SKM-1 (cell line): ENCODE measurements around the gene FAM181A.

Experiments used
- DNase-seq: peaks from one replicate; lab custom pipeline; 2025; ENCODE audit not compliant: unreplicated experiment; lab: John Stamatoyannopoulos, UW

FAM181A gene

DNA sequence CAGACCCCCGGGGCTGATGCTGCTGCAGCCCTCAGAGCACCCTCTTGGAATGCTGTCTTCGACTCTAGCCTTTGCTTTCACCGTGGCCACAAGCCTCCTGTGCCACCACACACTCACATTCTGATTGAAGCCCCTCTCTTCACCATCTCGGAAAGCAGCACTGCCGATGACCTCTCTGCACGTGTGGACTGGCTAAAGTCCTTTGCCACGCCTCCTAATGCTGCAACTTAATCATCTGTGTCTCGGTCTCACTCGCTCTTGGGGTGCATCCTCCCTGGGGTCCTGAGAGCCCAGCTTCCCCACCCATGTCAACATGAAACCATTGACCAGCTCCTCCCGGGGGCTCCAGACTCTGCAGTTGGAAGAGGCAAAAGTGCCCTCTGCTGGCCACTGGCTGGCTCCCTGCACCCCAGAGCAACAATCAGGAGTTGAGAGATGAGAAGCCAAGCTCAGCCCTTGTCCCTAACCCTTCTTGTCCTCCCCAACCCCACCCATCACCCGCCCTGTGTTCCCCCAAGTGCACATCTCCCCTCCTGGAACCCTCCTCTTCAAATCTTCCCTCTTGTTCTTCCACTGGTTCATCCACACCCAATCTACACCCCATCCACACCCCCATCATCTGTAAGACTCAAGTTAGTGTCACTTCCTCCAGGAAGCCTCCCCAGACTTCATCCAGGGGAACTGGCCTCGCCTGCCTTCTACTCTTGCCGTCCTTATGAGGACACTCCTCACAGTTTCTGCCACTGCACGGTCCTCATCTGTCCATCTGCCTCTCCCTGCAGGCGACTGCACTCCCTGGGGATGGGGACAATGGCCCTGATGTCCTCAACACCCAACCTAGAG is 23.6 kb upstream of the FAM181A start:
- no peak for DNase-seq

DNA sequence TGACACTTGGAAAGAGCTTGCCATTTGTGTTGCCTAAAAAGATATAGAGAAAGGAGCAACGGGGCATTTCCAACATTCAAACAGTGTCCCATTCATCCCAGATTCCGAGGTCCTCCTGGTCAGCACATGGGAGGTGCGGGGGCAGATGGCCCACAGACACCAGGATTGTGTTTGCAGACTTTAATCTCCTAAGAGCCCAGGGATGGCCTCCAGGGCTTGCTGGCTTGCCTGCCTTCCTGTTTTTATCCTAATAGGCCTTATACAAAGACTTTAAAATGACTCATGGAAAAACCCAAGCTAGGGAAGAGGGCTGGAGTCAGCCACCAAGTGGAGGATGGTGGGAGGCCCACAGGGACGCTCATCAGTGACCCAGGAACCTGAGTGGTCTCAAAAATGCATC is 21.5 kb upstream of the FAM181A start:
- DNase-seq, result no peak

DNA sequence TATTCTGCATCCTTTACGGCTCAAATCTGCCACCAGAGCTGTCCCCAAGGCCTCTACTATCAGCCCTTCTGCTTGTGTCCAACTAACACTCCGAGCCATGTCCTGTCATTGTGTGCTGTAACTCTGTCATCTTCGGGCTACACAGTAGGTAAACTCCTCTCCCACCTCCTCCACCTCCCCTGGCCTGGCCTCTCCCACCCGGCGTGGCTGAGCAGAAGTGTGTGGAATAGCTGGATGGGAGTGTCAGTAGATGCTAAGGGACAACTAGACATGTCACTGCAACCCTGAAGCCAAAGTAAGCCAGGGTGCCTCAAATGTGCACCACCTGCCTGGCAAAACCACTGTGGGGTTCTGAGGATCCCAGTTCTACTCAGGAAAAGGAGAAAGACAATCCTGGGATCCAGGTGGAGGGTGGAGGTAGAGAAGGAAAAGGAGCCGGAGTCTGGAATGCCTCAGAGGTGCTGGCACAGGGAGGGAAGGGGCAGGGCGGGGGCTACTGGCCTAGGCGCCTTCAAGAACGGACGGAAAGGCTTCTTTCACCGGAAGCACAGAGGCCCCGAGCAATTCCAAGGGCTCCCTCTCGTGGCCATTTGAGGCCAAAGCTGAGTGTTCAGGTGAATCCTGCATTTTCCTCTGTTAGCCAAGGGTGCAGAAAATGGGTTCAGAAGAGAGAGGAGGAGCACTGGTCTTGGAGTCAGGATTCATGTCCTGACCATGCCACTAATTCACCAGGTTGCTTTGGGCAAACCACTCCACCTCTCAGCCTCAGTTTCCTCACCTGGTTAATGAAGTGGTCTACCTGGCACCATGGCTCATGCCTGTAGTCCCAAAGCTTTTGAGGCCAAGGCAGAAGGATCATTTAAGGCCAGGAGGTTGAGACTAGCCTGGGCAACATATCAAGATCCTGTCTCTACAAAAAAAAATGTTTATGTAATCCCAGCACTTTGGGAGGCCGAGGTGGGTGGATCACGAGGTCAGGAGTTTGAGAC is 20.5 kb upstream of the FAM181A start:
- peak; percentile 1 for DNase-seq

DNA sequence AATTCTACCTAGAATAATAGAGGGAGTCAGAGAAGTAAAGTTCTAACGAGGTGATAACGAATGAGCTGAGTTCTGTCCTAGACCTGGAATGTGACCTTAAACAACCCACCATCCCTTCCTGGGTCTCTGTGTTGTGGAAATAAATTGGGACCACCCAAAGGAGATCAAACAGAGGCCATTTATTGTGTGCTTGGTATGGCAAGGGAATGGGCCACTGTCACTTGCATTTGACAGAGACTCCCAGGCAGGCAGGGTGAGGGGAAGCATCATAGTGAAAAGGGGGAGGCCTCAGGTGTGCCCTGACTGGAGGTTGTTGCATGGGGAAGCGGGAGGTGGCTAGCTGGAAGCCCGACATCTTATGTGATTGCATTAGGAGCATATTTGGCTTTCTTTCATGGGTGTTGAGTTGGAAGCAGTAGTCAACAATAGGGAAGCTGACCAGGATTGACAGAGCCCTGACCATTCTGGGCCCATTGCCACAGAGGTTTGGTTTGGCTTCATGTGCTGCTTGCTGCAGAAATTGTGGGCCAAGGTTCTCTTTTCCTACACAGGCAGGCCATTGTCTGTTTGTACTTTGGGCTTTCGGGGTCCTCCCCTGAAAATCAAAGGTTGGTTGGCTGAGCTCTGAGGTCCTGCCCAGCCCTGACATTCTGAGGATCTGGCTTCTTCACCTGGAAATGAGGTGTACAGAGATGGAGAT is 17.6 kb upstream of the FAM181A start:
- no peak for DNase-seq

DNA sequence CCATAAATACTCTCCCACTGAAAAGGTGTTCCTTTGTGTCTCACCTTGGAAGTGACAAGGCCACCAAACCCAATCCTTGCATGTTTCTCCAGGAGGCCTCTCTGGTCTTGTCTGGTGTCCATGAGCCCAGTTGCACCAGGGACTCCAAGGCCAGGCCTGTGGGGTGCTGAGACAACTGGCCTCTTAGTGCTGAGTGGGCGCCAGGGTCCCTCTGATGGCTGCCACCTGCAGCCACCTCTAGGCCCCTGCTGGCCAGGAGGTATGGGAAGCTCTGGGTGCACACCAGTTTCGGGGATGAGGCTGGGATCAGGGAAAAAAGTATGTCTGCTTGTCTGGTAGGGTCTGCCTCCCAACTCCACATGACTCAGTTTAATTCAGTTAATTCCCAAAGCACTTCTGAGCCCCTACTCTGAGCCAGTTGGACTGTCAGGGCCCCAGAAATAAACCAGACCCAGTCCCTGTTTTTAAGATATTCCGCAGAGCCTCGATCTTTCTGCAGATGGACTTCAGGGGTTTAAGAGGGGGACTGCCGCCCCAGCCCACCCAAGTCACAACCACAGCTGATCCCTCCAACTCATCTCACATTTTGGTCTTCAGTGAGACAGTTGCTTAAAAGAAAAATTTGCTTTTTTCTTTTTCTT is 15.0 kb upstream of the FAM181A start:
- DNase-seq, result no peak

DNA sequence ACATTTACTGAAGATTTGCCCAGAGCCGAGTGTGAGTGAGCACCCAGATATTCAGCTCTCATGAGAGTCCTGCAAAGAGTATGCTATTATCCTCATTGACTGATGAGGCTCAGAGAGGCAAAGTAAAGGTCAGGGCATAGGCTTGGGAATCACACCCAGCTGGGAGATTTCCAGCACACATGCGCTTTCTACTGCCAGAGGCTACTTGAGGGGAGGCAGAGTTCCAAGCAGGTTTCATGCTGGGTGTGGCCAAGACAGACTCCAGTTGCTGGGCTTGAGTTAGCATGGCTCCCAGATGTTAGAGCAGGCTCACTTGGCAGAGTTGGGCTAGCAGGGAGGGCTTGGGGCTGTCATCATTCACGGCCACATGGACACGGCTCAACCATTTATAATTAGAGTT is 14.4 kb upstream of the FAM181A start:
- DNase-seq, result no peak

DNA sequence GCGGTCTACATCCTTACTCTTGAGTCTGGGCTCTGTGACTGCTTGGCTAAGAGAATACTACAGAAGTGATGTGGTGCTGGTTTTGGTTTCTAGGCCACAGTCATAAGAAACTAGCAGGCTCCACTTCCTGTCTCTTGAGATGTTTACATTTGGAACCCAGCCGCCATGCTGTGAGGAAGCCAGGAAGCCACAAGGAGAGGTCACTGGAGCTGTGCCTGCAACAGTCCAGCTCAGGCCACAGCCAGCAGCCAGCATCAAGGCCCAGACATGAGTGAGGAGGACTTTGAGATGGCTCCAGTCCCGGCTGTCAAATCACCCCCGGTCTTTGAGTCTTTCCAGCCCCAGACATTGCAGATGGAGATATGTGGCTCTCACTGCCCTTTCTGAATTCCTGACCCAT is 12.9 kb upstream of the FAM181A start:
- DNase-seq, result no peak

DNA sequence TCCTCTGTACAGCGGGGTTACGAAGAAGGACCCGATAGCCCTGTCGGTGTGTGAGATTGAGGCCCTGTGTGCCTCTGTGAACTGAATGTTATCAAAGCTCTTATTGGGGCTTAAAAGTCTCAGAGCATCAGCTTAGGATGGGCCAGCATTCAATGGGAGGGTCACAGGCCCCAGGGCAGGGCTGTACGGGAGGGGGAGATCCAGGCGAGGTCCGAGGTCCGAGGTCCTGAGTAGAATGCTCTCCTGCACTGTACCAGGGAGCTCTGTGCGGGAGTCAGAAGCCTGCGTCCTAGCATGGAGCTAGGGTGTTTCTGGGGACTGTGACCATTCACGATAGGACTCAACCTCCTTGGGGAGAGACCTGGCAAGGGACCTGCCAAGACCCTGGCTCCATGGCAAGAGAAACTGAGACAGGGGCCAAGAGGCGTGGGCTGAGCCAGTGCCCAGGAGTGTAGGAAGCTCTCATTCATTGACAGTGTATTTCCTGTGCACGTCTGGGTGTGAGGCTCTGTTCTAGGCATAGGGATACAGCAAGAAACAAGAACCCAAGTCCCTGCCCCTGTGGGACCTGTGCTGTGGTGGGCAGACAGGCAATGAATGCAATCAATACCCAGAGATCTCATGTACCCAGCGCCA is 12.0 kb upstream of the FAM181A start:
- no peak for DNase-seq

DNA sequence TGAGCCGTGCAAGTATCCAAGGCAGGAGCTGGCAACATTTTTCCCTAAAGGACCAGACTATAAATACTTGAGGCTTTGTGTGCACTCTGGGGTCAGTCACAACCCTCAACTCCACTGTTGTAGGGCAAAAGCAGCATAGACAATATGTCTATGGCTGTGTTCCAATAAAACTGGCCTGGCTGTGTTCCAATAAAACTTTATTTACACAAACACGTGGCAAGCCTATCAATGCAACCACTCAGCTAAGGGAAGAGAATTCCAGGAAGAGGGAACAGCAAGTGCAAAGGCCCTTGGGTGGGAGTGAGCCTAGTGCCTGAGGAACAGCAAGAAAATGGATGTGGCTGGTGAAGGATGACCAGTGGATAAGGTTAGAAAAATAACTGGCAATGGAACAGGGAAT is 11.3 kb upstream of the FAM181A start:
- no peak for DNase-seq

DNA sequence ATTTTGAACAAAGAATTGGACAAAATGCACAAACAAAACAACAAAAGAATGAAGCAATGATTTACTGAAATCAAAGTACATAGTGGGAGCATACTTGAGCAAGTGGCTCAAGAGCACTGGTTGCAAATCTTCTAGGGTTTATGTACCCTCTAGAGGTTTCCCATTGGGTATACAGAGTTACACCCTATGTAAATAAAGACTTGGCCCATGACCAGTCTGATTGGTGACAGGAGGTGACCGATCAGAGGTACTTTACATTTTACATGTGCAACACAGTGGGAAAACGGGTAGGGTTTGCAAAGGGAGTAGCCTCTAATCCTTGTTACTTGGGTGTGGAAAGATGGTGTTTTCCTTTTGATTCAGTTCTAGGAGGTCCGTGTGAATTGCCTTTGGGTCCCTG is 10.6 kb upstream of the FAM181A start:
- no peak for DNase-seq

DNA sequence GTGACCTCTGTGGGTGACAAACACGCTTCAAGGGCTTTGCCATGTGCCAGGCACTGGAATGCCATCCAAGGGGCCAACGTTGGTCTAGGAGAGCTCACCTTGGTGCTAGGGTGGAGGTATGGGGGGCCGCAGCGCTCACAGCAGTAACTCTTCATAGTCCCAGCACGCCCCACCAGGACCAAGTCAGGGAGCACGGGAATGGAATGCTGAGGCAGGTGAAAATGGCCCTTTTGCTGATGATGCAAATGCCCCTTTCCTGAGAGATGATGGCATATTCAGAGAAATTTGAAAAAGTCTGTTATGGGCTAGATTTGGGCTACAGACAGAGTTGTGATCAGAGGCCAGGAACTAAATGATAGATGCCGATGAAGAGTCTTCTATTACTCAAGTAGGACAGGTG is 10.0 kb upstream of the FAM181A start:
- no peak for DNase-seq

DNA sequence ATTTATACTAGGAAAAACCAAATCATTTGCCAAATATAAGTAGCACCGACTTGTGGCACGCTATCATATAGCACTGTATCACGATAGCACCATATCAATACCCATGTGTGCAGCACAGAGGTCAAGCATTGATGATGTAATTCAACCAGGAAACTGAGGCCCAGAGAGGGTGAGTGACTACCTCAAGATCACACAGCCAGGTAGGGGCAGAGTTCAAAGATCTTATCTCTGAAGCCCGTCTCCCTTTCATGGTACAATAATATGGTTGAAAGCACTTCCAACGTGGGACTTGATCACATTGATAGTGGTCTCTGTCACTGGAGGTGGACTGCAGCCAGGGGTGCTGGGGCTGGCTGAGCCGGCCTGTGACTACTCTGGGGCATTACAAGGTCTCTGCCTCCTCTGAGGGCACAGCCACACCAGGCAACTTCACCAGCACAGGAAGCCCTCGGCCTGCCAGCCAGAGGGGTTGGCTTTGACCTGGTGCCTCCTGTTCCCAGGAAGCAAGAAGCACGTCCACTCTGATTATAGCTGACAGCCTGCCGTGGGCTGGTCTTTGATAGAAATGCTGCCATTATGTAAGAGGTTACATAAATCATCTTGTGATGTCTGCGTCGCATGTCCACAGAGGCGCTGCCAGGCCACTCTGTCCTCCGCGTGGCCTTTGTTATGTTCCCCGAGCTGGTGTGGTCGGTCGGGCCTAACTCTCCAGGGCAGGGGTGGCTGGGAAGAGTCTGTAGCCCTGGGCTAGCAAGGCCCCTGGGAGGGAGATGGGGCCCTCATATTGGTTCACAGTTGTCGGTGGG is 5.9 kb upstream of the FAM181A start:
- DNase-seq, result no peak

DNA sequence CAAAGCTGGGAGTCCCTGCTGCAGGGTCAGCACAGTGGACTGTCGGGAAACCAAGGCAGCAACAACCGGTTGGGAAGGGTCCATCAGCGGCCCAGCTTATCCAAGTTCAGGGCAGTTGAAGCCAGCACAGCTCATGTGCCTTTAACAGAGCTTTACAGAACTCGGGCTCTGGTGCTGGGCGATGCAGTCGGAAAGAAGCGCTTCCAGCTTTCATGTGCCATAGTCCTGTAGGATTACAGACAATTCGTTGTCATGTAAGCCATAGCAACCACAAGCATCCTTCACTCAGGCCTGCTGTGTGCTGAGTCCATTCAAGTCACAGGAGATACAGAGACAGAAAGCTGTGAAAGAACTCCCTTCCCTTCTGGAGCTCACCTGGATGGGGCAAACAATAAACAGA is 3.5 kb upstream of the FAM181A start:
- no peak for DNase-seq

DNA sequence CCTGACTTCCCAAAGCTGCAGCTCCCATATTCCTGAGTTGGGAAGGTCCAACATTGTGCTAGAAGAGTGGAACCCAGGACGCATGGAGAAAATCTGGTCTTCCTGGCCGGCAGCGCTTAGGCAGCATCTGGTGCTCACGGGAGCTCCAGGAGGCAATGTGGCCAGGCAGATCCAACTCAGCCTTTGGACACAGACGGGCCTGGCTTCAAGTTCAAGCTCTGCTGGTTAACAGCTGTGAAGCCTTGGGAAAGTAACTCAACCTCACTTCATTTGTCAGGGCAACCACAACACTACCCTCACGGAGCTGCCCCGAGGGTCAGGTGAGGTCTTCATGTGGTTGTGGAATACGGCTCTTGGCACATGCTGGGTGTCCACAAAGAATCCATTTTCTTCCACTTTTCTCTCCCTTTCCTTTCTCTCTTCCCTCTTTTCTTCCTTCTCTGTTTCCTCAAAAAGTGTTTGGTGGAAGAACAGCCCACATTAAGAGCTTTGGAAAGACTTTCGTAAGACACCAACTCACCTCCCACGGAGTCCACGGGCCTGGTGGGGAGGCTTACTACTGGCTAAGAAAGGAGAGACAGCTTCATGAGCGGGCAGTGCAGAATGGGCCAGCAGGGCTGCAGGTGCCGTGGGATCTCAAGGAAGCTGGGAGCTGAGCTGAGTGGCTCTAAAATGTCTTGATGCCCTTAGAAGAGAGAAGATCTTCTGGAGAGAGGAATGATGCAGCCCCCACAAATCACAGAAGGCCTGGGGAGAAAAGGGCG is 2.4 kb upstream of the FAM181A start:
- no peak for DNase-seq

DNA sequence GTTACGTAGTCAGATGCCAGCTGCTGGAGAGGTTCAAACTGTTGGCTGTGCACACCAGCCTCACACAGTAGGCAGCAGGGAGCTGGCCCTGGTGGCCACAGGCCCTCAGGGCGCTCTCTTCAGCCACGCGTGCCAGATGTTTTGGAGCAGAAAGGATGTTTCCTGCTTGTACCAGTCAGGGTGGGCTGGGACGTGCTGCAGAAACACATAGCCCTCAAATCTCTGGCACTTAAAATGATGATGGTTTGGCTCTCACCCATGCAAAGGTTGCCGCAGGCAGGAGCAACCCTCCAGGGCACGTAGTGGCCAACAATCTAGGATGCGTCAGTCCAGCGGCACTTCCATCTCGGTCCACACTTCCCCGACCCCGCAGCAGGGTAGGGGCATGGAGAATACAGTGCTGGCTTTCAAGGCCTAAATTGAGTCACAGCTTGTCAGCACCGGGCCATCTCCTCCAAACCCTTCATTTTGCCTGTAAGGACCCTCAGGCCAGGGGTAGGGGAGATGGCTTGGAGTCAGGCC is 1.7 kb upstream of the FAM181A start:
- DNase-seq, result no peak

DNA sequence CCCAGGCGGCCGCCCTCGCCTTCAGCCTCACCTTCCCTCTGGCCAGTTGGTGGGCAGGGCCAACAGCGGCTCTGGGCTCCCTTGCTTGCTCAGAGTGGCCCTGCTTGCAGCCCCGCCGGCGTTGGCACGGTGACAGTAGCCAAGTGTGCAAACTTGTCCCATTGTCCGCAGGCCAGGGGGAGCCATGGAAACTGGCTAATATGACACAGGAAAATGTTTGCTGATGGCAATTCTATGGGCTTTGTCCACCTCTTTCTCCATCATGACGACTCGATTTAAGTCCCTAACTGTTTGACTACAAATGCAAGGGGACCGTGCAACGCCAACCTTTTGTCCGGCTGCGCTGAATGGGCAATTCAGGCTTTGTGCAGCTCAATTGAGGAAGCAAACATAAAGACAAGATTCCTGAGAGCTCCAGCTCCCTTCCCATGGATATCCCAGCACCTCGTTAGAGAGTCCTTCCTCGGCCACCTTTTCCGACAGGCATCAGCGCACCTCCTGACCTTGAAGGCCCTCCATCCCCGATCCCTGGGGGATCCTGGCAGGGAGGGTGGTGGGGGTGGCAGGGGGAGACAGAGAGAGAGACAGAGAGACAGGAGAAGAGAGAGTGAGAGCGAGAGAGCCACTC is 785 bp upstream of the FAM181A start:
- no peak for DNase-seq

DNA sequence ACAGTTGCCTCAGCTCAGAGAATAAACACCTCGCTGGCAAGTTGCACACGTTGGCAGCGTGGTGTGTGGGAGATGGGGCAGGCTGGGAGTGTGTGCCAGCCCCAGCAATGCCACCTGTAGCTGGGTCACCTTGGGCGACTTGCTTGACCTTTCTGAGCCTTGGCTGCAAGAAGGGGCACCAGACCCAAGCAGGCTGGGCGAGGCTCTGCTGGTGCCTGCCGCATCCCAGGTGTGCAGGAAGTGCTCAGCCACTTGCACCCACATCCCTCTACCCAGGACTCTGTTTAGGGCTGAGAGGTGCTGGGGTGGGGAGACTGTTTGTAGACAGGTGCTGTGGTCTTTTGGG is 629 bp downstream of the FAM181A start:
- no peak for DNase-seq
